ENCODE data around the gene PDCD4.

PDCD4 gene

GRCh38 chr10:110835841-110836240, 35.9 kb upstream of the PDCD4 start:
- DNase-seq (ENCODE audit: low spot score): no peak
- TF ChIP-seq, protein P1, sequence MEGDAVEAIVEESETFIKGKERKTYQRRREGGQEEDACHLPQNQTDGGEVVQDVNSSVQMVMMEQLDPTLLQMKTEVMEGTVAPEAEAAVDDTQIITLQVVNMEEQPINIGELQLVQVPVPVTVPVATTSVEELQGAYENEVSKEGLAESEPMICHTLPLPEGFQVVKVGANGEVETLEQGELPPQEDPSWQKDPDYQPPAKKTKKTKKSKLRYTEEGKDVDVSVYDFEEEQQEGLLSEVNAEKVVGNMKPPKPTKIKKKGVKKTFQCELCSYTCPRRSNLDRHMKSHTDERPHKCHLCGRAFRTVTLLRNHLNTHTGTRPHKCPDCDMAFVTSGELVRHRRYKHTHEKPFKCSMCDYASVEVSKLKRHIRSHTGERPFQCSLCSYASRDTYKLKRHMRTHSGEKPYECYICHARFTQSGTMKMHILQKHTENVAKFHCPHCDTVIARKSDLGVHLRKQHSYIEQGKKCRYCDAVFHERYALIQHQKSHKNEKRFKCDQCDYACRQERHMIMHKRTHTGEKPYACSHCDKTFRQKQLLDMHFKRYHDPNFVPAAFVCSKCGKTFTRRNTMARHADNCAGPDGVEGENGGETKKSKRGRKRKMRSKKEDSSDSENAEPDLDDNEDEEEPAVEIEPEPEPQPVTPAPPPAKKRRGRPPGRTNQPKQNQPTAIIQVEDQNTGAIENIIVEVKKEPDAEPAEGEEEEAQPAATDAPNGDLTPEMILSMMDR (IDR thresholded peaks at IDR 0.05; ENCODE audit: extremely low read depth, missing control alignments): no peak

- TF ChIP-seq, protein P1 (IDR thresholded peaks at IDR 0.05; ENCODE audit: extremely low read depth, missing control alignments): no peak
- DNase-seq (ENCODE audit: low spot score): no peak
Measured at GRCh38 chr10:110836706-110837105, 35.0 kb upstream of the PDCD4 start.

- DNase-seq (ENCODE audit: low spot score): no peak
- TF ChIP-seq, protein P1 (IDR thresholded peaks at IDR 0.05; ENCODE audit: extremely low read depth, missing control alignments): no peak
Measured at GRCh38 chr10:110837418-110838171, 34.1 kb upstream of the PDCD4 start.

DNA sequence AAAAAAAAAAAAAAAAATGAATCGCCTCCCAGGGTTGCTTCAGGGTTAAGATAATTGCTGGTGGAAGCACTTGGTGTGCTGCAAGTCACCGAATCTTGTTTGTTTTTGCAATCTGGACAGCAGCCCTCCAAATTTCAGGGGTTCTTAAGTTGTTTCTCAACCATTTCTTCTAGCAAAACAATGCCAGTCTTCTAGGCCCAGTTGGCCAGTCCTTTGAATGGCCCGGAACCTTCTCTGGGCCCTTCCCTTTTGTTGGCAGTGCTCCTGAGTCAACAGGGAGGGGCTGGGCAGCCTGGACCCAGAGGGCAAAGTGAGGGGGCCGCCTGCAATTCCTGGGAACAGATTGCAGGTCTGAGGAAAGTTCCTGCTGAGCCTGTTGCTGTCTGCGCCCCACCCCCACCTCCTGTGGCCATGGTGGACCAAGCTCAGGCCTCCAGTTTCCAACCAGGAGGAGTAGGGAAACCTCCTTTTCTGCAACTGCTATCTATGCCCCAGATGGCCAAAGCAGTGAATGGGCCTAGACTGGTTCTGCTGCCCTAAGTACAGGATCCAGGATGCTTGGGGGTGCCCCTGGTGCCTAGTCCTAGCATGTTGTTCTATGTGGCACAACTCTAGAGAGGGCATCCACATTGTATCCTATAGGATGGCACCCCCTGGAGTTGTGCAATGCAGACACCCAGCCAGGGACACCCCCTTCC, 31.4 kb upstream of the PDCD4 start:
- TF ChIP-seq, protein P1 (IDR thresholded peaks at IDR 0.05; ENCODE audit: extremely low read depth, missing control alignments): no peak
- no peak for DNase-seq (ENCODE audit: low spot score)

DNA sequence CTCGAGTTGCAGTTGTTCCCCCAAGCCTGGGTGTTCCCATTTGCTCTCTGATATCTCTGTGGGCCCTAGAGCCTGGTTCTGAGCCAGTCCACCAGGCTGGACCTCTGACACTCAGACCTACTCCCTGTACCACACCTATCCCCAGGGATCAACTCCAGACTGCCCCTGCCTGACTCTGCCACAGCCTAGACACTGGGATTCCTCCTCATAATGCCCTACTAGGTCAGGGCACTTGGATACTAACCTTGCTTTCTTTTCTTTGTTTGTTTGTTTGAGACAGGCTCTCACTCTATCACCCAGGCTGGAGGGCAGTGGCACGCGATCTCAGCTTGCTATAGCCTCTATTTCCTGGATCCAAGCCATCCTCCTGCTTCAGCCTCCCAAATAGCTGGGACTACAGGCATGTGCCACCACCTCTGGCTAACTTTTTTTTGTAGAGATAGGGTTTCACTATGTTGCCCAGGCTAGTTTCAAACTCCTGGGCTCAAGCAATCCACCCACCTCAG, 30.8 kb upstream of the PDCD4 start:
- no peak for DNase-seq (ENCODE audit: low spot score)

DNA sequence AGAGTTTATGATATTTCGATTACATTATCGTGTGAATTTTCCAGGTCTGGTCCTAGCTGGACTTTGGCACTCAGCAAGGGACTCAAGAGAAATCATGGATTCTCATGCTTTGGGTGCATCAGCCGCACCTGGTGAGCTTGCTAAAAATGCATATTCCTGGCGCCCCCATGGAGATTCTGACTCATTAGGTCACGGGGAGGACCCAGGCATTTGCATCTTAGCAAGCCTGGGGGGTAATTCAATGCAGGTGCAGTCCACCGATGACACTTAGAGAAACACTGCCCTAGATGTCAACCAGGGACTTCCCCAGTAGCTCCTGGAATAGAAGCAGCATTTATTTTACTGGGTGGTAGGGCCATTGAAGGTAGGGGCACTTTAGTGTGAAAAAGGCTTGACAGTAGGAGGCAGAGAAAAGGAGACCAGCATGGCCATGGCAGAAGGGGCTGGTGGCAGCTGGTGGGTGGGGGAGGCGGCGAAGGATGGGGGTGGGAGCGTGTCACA, 29.9 kb upstream of the PDCD4 start:
- DNase-seq (ENCODE audit: low spot score): peak; percentile 82
- TF ChIP-seq, protein P1 (IDR thresholded peaks at IDR 0.05; ENCODE audit: extremely low read depth, missing control alignments): no peak

More for the DNA sequence above, 30.8 kb upstream of the PDCD4 start:
- TF ChIP-seq, protein P1 (IDR thresholded peaks at IDR 0.05; ENCODE audit: extremely low read depth, missing control alignments): no peak

DNA sequence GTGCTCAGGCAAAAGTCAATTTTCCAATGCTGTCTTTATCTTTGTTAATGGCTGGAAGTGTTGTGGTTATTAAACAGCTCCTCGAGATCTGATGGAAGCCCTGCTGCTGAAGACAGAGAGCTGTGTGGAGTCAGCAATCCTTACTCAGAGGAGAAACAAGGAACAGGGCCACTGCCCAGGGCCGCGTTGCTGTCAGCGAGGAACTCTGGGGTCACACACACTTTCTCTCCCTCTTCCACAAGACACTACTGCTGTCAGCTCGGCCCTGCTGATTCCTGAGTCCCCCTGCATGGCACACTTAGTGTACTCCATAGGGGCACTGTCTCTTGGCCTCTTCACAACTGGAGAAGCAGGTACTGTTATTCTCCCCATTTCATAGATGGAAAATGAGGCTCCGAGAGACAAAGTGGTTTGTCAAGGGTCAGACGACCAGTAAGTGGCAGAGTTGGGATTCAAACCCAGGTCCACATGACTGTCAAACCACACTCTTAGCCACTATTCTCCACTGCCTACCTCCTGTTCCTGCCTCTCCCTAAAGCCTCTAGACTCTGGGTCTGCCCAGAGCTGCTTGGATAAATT, 29.3 kb upstream of the PDCD4 start:
- TF ChIP-seq, protein P1 (IDR thresholded peaks at IDR 0.05; ENCODE audit: extremely low read depth, missing control alignments): no peak
- DNase-seq (ENCODE audit: low spot score): no peak

Measured in GM20000 (cell line).